OCI-LY7 (cell line): ENCODE measurements around the gene GNPDA1. TPM values are rescaled to one million over a fixed set of nuclear protein-coding genes. Genes with fewer than 3 reads are reported as not detected.

ENCODE experiments used
- BruUV-seq: library from RNA; stranded (reverse); fragments of 400-500 nt; replicated peaks from 2 replicates; lab custom pipeline; 2021; lab: Mats Ljungman, UMichigan
- CTCF ChIA-PET: fragments of 300-600 bp; sonication (Branson Sonifier 250); formaldehyde crosslinking; loops from one replicate; lab custom pipeline; 2022; ENCODE audit warnings: antibody characterized with exemption; ENCODE audit not compliant: unreplicated experiment; lab: Charles Lee
- POLR2A ChIA-PET: fragments of 300-600 bp; sonication (Branson Sonifier 250); formaldehyde crosslinking; loops from one replicate; lab custom pipeline; 2022; ENCODE audit warnings: antibody characterized with exemption; lab: Charles Lee
- DNase-seq: peaks from one replicate; pipeline ENCODE4 v3.0.0-alpha.2; 2015; ENCODE audit warnings: low spot score
- H2AFZ ChIP-seq: fragments of 200-600 bp; sonication (generic), shearing (Covaris generic); 2 replicates; pipeline ENCODE4 v1.6.1; 2014; ENCODE audit warnings: mild to moderate bottlenecking, antibody characterized with exemption, low read length, moderate library complexity
- H3K27ac ChIP-seq: fragments of 200-600 bp; sonication (generic); 2 replicates; pipeline ENCODE4 v1.5.1; 2014; ENCODE audit warnings: mixed run types, low read depth, mild to moderate bottlenecking, moderate library complexity, low read length, inconsistent platforms; ENCODE audit not compliant: poor library complexity, severe bottlenecking
- H3K36me3 ChIP-seq: fragments of 200-600 bp; sonication (generic); 2 replicates; pipeline ENCODE4 v1.6.1; 2014; ENCODE audit warnings: mild to moderate bottlenecking, antibody characterized with exemption, low read length, moderate library complexity, mixed read lengths; ENCODE audit not compliant: insufficient read depth
- H3K4me1 ChIP-seq: fragments of 200-600 bp; sonication (generic); 2 replicates; pipeline ENCODE4 v1.5.1; 2014; ENCODE audit warnings: mild to moderate bottlenecking, low read length; ENCODE audit not compliant: insufficient read depth, poor library complexity, severe bottlenecking
- H3K4me2 ChIP-seq: fragments of 200-600 bp; sonication (generic); 2 replicates; pipeline ENCODE4 v1.6.1; 2014; ENCODE audit warnings: mild to moderate bottlenecking, low read length
- H3K4me3 ChIP-seq: fragments of 200-600 bp; sonication (generic); 2 replicates; pipeline ENCODE4 v1.5.1; 2014; ENCODE audit warnings: mild to moderate bottlenecking, low read depth, low read length; ENCODE audit not compliant: poor library complexity, severe bottlenecking
- H3K79me2 ChIP-seq: fragments of 200-600 bp; sonication (generic); 2 replicates; pipeline ENCODE4 v1.6.1; 2016; ENCODE audit warnings: low read depth, mild to moderate bottlenecking, low read length, moderate library complexity, mixed read lengths; ENCODE audit not compliant: insufficient read depth
- H3K9me2 ChIP-seq: fragments of 200-600 bp; sonication (generic); 2 replicates; pipeline ENCODE4 v1.6.1; 2016; ENCODE audit warnings: mild to moderate bottlenecking, low read length, mixed read lengths; ENCODE audit not compliant: insufficient read depth
- H3K9me3 ChIP-seq: fragments of 200-600 bp; sonication (generic); 2 replicates; pipeline ENCODE4 v1.6.1; 2014; ENCODE audit warnings: mild to moderate bottlenecking, mixed run types, low read length, mixed read lengths
- H4K20me1 ChIP-seq: fragments of 200-600 bp; sonication (generic); 2 replicates; pipeline ENCODE4 v1.6.1; 2014; ENCODE audit warnings: mild to moderate bottlenecking, antibody characterized with exemption, low read length, moderate library complexity, mixed read lengths; ENCODE audit not compliant: insufficient read depth
- CTCF ChIP-seq: fragments of 200-600 bp; sonication (generic); conservative IDR thresholded peaks from 2 replicates; pipeline ENCODE4 v1.5.1; 2014; ENCODE audit warnings: mild to moderate bottlenecking, antibody characterized with exemption, low read length, moderate library complexity, mixed read lengths
- EZH2phosphoT487 ChIP-seq: fragments of 200-600 bp; sonication (generic); IDR thresholded peaks from 2 replicates; pipeline ENCODE4 v1.6.1; 2018; ENCODE audit warnings: low read depth, borderline replicate concordance, mild to moderate bottlenecking, mixed run types, antibody characterized with exemption, low read length, moderate library complexity, mixed read lengths
- intact Hi-C: fragments of 100-400 bp; cut with micrococcal nuclease; formaldehyde crosslinking; loops from one replicate; pipeline ENCODE4 v1.10.0; 2022; ENCODE audit not compliant: unreplicated experiment
- total RNA-seq, 2 experiments: library from RNA; depleted of rRNA in 1 of 2; stranded (reverse); fragments of >200 nt in 1 of 2; shearing (Covaris generic) in 1 of 2; gene quantifications; 2 replicates each; pipeline ENCODE4 v1.2.3, GENCODE V29; 2014 to 2022

GNPDA1 gene
- total RNA-seq, 2 experiments from 2014 or later = 20.2 to 23.1 TPM

- H3K36me3 ChIP-seq = peaks cover 74% of the 10 kb centered on the region
- H4K20me1 ChIP-seq = no peaks in the 10 kb centered on the region
- no peak for DNase-seq
- no peak overlapping the region for H3K27ac ChIP-seq
- CTCF ChIA-PET = no interaction called here
- peaks cover 7% of the 10 kb centered on the region for H3K4me1 ChIP-seq
- no peaks in the 10 kb centered on the region for H3K9me2 ChIP-seq
- no peaks in the 10 kb centered on the region for H3K79me2 ChIP-seq
- intact Hi-C loops = no loop called here
- TF ChIP-seq CTCF (no peak), EZH2phosphoT487 (no peak)
- no TSS peak for BruUV-seq
- no peak overlapping the region for H2AFZ ChIP-seq
- no peaks in the 10 kb centered on the region for H3K9me3 ChIP-seq
- H3K4me2 ChIP-seq = no peak overlapping the region
- no peak overlapping the region for H3K4me3 ChIP-seq
- POLR2A ChIA-PET = interaction anchor here (0.6 kb wide), 1 partner anchor 23 kb away, joined by 4 read pairs; no protein-coding TSS in a partner anchor
Observed at GRCh38 chr5:142007237-142007544, 5.6 kb downstream of the GNPDA1 start.

- Histone ChIP-seq H3K9me3 (no peaks in the 10 kb centered on the region), H3K36me3 (peaks cover 79% of the 10 kb centered on the region), H3K4me3 (no peak overlapping the region), H3K27ac (no peak overlapping the region), H2AFZ (no peak overlapping the region), H3K79me2 (no peaks in the 10 kb centered on the region), H3K4me2 (no peak overlapping the region), H4K20me1 (no peaks in the 10 kb centered on the region), H3K4me1 (peaks cover under 1% of the 10 kb centered on the region), H3K9me2 (no peaks in the 10 kb centered on the region)
- TF ChIP-seq EZH2phosphoT487 (no peak), CTCF (no peak)
- BruUV-seq = no TSS peak
- ChIA-PET CTCF (no interaction called here), POLR2A (no interaction called here)
- intact Hi-C loops = no loop called here
- DNase-seq = no peak
Observed at GRCh38 chr5:142006363-142007236, 6.2 kb downstream of the GNPDA1 start.

DNA sequence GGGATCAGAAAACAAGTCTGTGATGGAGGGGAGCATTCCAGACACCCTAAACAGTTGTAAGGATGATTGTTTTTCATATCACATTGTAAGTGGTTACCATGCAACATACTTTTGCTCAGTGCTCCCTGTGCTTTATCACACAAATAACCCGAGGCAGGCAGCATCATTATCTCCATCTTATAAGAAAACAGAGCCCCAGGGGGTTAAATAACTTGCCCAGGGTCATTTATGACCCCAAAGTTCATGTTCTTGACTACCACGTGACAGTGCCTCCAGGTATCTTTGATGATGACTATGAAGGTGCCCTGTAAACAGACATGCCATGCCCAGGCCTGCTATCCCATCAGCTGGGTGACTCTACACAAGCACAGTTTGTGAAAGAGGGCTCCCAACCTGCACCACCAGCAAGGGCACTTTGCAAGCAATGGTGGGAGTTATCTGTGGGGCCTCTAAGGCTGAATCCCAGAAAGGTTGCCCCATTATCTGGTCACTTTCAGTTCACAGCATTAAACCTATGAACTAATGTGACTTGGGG is 9.5 kb downstream of the GNPDA1 start:
- BruUV-seq = no TSS peak
- no peak for DNase-seq
- Histone ChIP-seq H3K9me3 (no peaks in the 10 kb centered on the region), H3K9me2 (no peaks in the 10 kb centered on the region), H3K4me1 (no peaks in the 10 kb centered on the region), H3K79me2 (no peaks in the 10 kb centered on the region), H3K4me3 (no peak overlapping the region), H2AFZ (no peak overlapping the region), H3K4me2 (no peak overlapping the region), H3K36me3 (peaks cover 80% of the 10 kb centered on the region), H3K27ac (no peak overlapping the region), H4K20me1 (no peaks in the 10 kb centered on the region)
- ChIA-PET CTCF (no interaction called here), POLR2A (no interaction called here)
- TF ChIP-seq CTCF (no peak), EZH2phosphoT487 (no peak)
- intact Hi-C loops = no loop called here
